Measurements from ENCODE around the gene TIMM21.

- no peak for TF ChIP-seq CTCF (IDR thresholded peaks at IDR 0.05)
- TF ChIP-seq POLR2A (IDR thresholded peaks at IDR 0.05), result no peak
These were observed 6.7 kb upstream of the TIMM21 start for GRCh38 chr18:74141667-74142066.
